ENCODE results near the gene IRAG1.

The IRAG1 gene

GRCh38 chr11:10645212-10645795 lies 48.3 kb downstream of the IRAG1 start:
- no peak for DNase-seq

Measured in retina (tissue), 1 donor.